Diencephalon (tissue), 1 donor: ENCODE data around the gene COQ9. TPM values are rescaled to one million over a fixed set of nuclear protein-coding genes. Genes with fewer than 3 reads are reported as not detected.

ENCODE experiments used
- total RNA-seq: library from RNA; depleted of rRNA; stranded (reverse); fragments of >200 nt; gene quantifications from one replicate; pipeline ENCODE4 v1.2.3, GENCODE V29; 2014

The COQ9 gene, protein sequence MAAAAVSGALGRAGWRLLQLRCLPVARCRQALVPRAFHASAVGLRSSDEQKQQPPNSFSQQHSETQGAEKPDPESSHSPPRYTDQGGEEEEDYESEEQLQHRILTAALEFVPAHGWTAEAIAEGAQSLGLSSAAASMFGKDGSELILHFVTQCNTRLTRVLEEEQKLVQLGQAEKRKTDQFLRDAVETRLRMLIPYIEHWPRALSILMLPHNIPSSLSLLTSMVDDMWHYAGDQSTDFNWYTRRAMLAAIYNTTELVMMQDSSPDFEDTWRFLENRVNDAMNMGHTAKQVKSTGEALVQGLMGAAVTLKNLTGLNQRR
- 36.4 TPM for total RNA-seq

DNA sequence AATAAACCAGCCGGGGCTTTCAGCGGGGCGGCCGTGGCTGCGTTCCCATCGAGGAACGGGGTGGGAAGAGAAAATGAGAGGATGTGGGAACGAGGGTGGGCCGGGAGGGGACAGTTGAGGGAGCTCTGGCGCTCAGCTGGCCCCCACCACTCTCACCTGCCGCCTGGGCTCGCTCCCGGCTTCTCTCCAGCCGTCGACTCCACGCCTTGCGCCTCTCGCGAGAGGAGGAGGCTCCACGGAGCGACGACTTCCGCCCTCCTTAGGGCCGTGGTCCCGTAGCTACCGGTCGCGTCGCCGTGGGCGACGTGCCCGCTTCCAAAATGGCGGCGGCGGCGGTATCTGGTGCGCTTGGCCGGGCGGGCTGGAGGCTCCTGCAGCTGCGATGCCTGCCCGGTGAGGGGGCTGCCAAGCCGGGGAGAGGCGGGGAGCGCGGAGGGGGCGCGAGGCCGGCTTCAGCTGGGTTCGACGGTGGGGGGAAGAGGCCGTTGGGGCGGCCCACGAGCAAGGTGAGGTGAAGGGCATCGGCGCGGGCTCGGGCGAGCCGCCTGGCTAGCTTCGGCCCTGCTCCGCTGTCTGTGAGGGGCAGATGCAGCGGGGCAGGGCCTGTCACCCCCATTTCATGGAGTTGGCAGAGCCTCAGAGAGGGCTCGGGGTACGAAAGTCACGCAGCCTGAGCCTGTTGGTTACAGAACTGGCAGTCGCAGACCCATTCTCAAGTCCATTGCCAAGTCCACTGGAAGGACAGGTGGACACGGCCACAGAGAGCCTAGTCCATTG, at the start of gene COQ9, which contains the start of gene CIAPIN1:
Gene COQ9, plus strand, starts transcription at position 294 of the 777 bp plus-strand sequence. Its CDS starts 27 bp downstream, at position 321.
Gene CIAPIN1, minus strand, starts transcription at position 200 of the 777 bp plus-strand sequence. CDS start 6,457 bp downstream, outside the sequence.

DNA sequence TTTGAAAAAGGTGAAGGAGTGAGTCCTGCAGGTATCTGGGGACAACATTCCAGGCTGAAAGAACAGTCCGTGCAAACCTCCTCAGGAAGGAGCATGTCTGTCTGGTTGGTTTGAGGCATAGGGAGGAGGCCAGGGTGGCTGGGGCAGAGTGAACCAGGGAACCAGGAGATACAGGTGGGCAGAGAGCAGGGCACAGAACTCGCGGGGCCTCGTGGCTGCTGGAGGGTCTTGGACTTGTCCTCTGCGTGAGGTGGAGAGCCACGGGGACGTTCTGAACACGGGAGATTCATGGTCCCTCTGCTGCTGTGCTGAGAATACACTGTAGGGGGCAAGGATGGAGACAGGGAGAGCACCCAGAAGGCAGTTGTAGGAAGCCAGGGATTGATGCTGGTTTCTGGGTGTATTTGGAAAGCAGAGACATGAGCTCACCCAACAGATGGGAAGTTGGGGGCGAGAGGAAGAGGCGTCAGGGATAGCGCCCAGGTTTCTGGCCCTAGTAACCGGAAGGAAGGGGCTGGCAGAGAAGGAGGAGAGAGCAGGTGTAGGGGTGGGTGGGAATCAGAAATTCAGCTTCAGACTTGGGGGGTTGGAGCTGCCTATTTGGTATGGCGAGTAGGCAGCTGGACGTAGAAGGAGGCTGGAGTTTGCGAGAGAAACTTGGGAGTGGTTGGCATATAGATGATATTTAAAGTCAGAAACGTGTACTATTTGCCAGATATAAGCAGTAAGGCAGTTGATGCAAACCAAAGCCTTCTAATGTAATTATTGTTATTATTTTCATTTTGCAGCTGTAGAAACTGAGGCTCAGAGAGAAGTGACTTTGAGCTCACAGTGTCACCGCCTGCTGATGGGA, 43.1 kb upstream of the COQ9 start, which contains the start of gene CCL17:
Gene CCL17, plus strand, starts transcription at position 803 of the 853 bp plus-strand sequence. CDS start 9,166 bp downstream, outside the sequence.

DNA sequence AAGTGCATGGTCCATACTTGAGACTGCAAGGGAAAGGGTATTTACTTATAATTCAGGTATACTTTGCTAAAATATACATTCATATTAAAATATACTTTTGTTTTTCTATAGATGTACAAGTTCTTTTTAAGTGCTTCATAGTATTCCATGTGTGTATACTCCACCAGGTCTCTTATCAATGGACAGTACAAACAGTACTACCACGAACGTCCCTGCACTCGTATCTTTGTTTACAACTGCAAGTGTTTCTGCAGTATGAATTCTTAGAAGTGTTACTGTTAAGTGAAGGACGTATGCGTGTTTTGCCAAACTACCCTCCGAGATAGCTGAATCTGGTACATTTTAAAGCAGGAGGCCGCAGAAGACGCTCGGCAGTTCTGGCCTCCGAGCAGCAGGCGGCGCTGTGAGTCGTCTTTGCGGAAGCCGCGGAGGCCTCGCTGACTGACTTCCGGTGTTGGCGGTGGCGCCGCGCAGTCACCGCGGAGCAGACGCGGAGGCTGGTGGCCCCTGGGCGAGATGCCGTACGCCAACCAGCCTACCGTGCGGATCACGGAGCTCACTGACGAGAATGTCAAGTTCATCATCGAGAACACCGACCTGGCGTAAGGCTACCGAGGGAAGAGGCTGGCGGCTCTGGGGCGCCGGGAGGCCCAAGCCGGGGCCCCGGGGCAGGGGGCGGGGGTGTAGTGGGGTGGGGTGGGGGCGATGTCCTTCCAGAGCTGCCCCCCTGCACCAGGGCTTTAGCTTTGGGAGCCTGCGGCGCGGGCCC, 15.1 kb downstream of the COQ9 start, which contains the start of gene POLR2C:
Gene POLR2C, plus strand, starts transcription at position 471 of the 769 bp plus-strand sequence. Its CDS starts 46 bp downstream, at position 517.

DNA sequence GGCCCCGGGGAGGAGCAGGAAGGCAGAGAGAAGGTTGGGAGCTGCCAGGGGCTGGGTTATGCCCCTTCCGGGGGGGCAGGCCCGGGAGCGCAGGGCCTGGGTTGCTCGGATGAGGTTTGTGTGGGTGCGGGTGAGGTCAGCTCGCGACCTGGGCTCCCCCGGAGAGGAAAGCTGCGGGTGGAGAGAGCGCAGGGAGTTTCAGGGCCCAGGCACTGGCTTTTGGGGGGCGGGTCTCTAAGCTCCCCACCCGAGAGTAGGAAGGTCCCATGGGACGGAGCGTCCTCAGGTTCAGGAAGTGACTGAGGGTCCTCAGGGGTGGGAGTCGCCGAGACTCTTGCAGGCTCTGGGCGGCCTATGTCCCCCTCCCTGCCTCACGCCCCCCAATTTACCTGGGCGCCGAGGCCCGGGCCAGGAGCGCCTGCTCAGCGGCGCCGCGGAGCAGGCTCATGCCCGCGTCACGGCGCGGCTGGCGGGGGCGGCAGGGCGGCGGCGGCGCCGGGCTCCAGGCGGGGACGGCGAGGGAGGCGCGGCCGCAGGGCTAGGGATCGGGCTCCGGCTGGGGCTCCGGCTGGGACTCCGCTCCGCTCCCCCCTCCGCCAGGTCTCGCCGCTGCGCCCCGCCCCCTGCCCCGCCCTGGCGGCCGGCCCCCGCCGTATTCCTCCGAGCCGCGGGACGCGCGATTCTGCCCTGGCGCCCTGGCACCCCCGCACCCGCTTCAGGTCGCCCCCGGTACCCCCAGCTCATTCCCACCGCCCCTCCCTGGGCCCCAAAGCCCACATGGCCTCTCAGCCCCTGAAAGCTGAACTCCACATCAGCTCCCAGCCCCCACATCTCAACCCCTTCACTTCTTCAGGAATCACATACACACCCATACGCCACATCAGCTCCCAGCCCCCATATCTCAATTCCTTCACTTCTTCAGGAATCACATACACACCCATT, 38.9 kb downstream of the COQ9 start, which contains the start of gene DOK4:
Gene DOK4, minus strand, starts transcription at position 578 of the 942 bp plus-strand sequence. CDS start 6,986 bp downstream, outside the sequence.

Other genes with a start within 250 kb of the COQ9 start
- gene ARL2BP, start 202.2 kb upstream of the COQ9 start, total RNA-seq: 76.1 TPM
- gene PLLP, start 162.8 kb upstream of the COQ9 start, total RNA-seq: 3.9 TPM
- not detected for gene CCL22, start 88.7 kb upstream of the COQ9 start, total RNA-seq
- 18.2 TPM for gene CX3CL1, start 75.0 kb upstream of the COQ9 start, total RNA-seq
- not detected for gene CCL17, start 42.7 kb upstream of the COQ9 start, total RNA-seq
- 63.0 TPM for gene CIAPIN1, start 94 bp upstream of the COQ9 start, total RNA-seq
- 60.2 TPM for gene POLR2C, start 15.2 kb downstream of the COQ9 start, total RNA-seq
- 62.5 TPM for gene DOK4, start 39.0 kb downstream of the COQ9 start, total RNA-seq
- gene CCDC102A, start 89.1 kb downstream of the COQ9 start, total RNA-seq: 1.6 TPM
- 0.69 TPM for gene ADGRG5, start 95.2 kb downstream of the COQ9 start, total RNA-seq
- 94.8 TPM for gene ADGRG1, start 181.2 kb downstream of the COQ9 start, total RNA-seq
- gene ADGRG3, start 220.8 kb downstream of the COQ9 start, total RNA-seq: 0.23 TPM
- 3.0 TPM for gene DRC7, start 247.3 kb downstream of the COQ9 start, total RNA-seq